H54 (cell line): ENCODE results near the gene VAV2.
"Not testable (repeated sequence)": the region's sequence is repeated elsewhere in the genome, so short reads cannot be mapped to it uniquely, and the experiment has no call there.

ENCODE experiments used
- DNase-seq: peaks from one replicate; pipeline ENCODE4 v3.0.0; 2011; ENCODE audit warnings: low spot score, mixed read lengths; ENCODE audit not compliant: insufficient read length
- FAIRE-seq: peaks from 3 replicates; lab custom pipeline; 2011; peaks lifted over from hg19 to GRCh38; lab: Jason Lieb, UNC
- POLR2A ChIP-seq: IDR thresholded peaks from 2 replicates; pipeline ENCODE4 v1.6.1; 2011; ENCODE audit warnings: low read depth, mild to moderate bottlenecking, low read length

VAV2 gene

GRCh38 chr9:133996531-133997520 is 4.7 kb upstream of the VAV2 start:
- no peak for TF ChIP-seq POLR2A
- FAIRE-seq, result no peak
- no peak for DNase-seq

DNA sequence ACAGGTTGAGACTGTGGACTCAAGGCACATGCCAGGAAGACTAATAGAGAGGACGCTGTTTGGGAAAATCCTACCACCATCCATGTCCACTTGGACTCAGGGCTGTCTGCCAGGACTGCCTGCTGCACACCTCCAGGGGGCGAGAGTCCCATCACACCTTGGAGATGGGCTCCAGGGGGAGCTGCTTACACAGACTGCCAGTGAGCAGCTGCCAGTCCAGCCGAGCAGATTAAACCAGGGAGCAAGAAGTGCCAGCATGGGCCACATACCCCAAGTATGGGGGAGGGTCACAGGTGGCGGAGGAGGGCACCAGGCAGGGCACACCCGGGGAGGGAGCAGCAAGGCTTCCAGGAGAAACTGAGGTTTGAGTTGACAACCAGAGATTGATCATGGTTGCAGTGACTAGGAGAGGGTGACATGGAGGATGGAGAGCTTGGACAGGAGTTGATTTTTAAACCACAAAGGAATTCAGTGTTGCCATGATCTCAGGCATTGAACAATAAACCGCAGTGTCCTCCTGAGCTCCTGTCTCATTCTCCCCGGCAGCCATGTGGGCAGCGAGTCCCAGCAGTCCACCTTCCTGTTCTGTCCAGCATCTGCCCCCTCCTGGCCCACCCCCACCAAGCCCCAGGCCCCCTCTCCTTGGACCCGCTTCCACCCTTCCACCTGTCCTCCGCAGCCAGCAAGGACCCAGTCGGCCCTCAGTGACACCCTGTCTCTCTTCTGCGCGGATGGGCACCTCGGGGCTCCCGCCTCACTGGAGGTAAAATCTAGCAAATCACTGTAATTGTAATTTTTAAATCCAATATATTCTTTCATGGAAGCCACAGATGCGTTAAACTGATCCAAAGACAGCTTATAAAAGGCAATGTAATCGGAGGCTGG is 3.1 kb upstream of the VAV2 start:
- DNase-seq (peak; percentile 68), FAIRE-seq (no peak)
- TF ChIP-seq POLR2A, result 0 out of 2 replicates have a peak, but pooled peaks have one; percentile 19

GRCh38 chr9:133994353-133995011 is 2.4 kb upstream of the VAV2 start:
- no peak for TF ChIP-seq POLR2A
- FAIRE-seq (no peak), DNase-seq (peak; percentile 88)

DNA sequence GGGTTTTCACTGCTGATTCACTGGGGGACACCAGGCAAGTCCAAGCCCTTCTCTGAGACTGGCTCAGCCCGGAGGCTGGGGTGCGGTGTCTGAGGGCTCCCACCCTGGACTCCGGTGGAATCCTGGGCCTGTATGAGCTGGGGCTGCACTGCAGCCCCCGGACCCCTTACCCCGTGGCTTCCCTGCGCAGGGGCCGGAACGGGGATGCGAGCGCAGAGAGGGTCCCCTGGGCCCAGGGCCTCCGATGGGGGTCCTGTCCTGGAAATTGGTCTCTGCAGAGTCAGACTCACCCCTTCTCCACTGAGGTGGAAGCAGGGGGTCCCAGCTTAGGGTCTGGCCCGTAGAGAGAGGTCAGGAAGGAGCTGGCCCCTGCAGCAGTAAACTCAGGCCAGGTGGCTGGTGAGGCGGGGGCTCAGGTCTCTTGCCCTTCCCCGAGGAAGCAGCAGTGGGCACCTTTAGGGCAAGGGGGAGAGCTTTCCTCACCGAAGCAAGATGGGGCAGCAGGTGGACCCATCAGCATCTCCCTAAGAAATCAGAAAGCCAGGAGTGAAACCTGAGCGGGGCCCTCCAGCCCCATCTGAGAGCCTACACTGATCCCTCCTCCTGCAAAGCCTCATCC is 1.6 kb upstream of the VAV2 start:
- no peak for FAIRE-seq
- DNase-seq, result no peak
- TF ChIP-seq POLR2A, result no peak

- peak; percentile 78 for TF ChIP-seq POLR2A
- DNase-seq (peak; percentile 93), FAIRE-seq (peak; percentile 92)
These were observed 883 bp upstream of the VAV2 start for GRCh38 chr9:133992780-133993634.

DNA sequence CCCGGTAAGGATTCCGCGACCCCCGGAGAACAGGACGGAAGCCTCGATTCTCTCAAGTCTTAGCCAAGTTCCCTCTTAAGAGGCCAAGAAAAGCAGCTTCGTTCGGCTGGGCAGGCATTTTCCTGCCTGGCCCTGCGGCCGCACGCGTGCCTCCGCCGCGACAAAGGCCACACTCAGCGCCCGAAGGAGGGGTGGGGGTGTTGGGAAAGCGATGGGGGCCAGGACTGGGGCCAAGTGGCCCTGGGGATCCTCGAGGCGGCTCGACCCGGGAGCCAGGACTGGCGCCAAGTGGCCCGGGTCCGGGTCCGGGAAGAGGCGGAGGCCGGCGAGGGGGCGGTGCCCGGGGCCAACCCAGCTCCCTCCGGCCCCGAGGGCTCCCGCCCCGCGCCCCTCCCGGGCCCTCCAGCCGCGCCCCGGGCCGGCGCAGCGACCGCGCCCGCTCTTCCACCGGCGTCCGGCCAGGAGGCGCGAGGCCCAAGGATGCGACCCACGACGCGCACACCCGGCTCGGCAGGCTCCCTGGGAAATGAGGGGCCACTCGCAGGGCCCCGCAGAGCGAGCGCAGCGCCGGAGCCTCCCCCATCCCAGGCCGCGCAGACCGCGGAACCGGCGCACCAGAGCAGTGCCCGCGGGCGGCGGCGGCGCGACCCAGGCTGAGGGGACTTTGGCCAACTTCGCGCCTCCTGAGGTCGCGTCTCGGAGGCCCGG is 756 bp downstream of the VAV2 start:
- DNase-seq, result no peak
- no peak for TF ChIP-seq POLR2A
- FAIRE-seq, result no peak

GRCh38 chr9:133990366-133991213 is 1.5 kb downstream of the VAV2 start:
- peak; percentile 95 for DNase-seq
- peak; percentile 59 for TF ChIP-seq POLR2A
- FAIRE-seq, result peak; percentile 85

- no peak for DNase-seq
- TF ChIP-seq POLR2A, result no peak
- FAIRE-seq, result no peak
These were observed 2.3 kb downstream of the VAV2 start for GRCh38 chr9:133989625-133990365.

- not testable (repeated sequence) for FAIRE-seq, DNase-seq
These were observed 3.4 kb downstream of the VAV2 start for GRCh38 chr9:133988771-133989170.

- DNase-seq, result no peak
- no peak for FAIRE-seq
- no peak for TF ChIP-seq POLR2A
These were observed 4.0 kb downstream of the VAV2 start for GRCh38 chr9:133987946-133988665.
